Activated B cell treated with CpG ODN at 0.5 μM for 24 hours (primary cell): ENCODE results near the gene NUAK2. TPM values are rescaled to one million over a fixed set of nuclear protein-coding genes. Genes with fewer than 3 reads are reported as not detected.
A peak's percentile ranks its signal among the peaks of the same experiment; 100 is the strongest.
"Not testable (repeated sequence)": the region's sequence is repeated elsewhere in the genome, so short reads cannot be mapped to it uniquely, and the experiment has no call there.

Experiments
- ATAC-seq: fragments of 200-7000 bp; cut with Tn5 transposase; one replicate; pipeline ENCODE4 v1.10.0; 2021; ENCODE audit warnings: low read depth, mild to moderate bottlenecking, moderate library complexity
- CTCF ChIA-PET: fragments of 350-600 bp; sonication (Branson Sonifier 250); formaldehyde crosslinking; loops from one replicate; lab custom pipeline; 2021; ENCODE audit warnings: antibody characterized with exemption; lab: Charles Lee
- POLR2A ChIA-PET: fragments of 350-600 bp; sonication (Branson Sonifier 250); formaldehyde crosslinking; loops from one replicate; lab custom pipeline; 2021; ENCODE audit warnings: antibody characterized with exemption; lab: Charles Lee
- DNase-seq: peaks from one replicate; pipeline ENCODE4 v3.0.0; 2022
- H3K27ac Mint-ChIP-seq: one replicate; pipeline ENCODE4 v1.8.0; 2020; ENCODE audit warnings: mixed read lengths
- H3K27me3 Mint-ChIP-seq: one replicate; pipeline ENCODE4 v1.8.0; 2021; ENCODE audit warnings: mixed read lengths
- H3K36me3 Mint-ChIP-seq: one replicate; pipeline ENCODE4 v1.8.0; 2021; ENCODE audit warnings: low read depth, mixed read lengths
- H3K4me1 Mint-ChIP-seq: one replicate; pipeline ENCODE4 v1.8.0; 2021; ENCODE audit warnings: mixed read lengths
- H3K4me3 Mint-ChIP-seq: one replicate; pipeline ENCODE4 v1.8.0; 2020; ENCODE audit warnings: mild to moderate bottlenecking, mixed read lengths
- H3K9me3 Mint-ChIP-seq: one replicate; pipeline ENCODE4 v1.8.0; 2020; ENCODE audit warnings: mixed read lengths
- intact Hi-C: fragments of 100-400 bp; cut with micrococcal nuclease; formaldehyde crosslinking; loops from one replicate; pipeline ENCODE4 v1.15.1; 2024
- total RNA-seq: library from RNA; stranded (reverse); gene quantifications from 2 replicates; pipeline ENCODE4 v1.2.3, GENCODE V29; 2022
- TF ChIP-seq, protein P1 (sequence below): fragments of 200-600 bp; IDR thresholded peaks from one replicate; pipeline ENCODE4 v1.8.0; 2022; ENCODE audit warnings: antibody characterized with exemption, mild to moderate bottlenecking

NUAK2 gene
- total RNA-seq: 26.1 and 26.2 TPM in 2 replicates

DNA sequence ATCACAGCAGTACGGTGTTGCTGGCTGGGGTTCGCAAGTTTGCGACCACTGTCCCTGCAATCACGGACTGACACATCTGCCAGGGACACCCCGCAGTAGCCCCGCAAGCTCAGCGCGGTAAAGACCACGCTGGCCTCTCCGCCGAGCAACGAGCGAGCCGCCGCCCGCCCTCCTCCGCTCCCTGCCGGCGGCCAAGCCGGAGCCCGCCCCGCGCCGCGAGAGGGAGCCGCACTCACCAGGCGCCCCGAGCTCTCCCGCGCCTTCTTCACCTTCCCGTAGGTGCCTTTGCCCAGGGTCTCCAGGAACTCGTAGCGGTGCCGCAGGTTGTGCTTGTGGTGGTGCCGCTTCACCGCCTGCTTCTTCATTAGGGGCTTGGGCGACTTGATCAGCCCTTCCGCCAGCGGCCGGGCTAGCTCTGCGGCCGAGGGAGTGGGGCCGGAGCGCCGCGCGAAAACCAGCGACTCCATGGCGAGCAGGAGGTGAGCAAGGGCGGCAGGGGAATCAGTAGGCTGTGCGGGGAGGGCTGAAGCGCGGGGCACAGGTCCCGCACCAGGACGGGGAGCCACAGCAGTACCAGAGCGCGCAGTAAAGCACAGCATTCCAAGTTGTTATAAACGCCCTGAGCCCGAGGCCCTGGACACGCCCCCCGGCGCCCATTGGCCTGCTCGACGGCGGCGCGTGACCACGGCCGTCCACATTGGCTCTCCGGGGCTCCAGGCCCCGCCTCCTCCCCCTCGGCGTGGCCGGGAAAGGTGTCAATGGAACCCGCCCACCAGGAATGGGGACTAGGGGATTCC lies at the start of gene NUAK2:
TSS of gene NUAK2 (minus strand) at position 584 of the 797 bp plus-strand sequence. CDS start at position 467, 117 bp downstream.
- Mint-ChIP-seq H3K36me3 (peaks cover 38% of the 10 kb centered on the region), H3K4me3 (peak within 1 kb of the TSS; percentile 97), H3K4me1 (peaks cover 78% of the 10 kb centered on the region), H3K27me3 (peaks cover 2% of the 10 kb centered on the region), H3K9me3 (no peaks in the 10 kb centered on the region), H3K27ac (peak within 1 kb of the TSS; percentile 98)
- TF ChIP-seq, protein P1, sequence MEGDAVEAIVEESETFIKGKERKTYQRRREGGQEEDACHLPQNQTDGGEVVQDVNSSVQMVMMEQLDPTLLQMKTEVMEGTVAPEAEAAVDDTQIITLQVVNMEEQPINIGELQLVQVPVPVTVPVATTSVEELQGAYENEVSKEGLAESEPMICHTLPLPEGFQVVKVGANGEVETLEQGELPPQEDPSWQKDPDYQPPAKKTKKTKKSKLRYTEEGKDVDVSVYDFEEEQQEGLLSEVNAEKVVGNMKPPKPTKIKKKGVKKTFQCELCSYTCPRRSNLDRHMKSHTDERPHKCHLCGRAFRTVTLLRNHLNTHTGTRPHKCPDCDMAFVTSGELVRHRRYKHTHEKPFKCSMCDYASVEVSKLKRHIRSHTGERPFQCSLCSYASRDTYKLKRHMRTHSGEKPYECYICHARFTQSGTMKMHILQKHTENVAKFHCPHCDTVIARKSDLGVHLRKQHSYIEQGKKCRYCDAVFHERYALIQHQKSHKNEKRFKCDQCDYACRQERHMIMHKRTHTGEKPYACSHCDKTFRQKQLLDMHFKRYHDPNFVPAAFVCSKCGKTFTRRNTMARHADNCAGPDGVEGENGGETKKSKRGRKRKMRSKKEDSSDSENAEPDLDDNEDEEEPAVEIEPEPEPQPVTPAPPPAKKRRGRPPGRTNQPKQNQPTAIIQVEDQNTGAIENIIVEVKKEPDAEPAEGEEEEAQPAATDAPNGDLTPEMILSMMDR: no peak
- DNase-seq (peak; percentile 83), ATAC-seq (peak; percentile 86)
- intact Hi-C loops: loop anchor here (1.0 to 5.0 kb wide), 5 partner anchors 8 to 94 kb away; partner anchors contain the start of gene TMCC2
- ChIA-PET POLR2A (interaction anchor here (0.5 to 24.9 kb wide), 9 partner anchors 7 to 868 kb away, joined by 3 to 1622 read pairs (median 3); partner anchors contain the start of gene RAB29), CTCF (interaction anchor here (0.6 to 10.2 kb wide), 10 partner anchors 8 to 164 kb away, joined by 3 to 585 read pairs (median 4); no protein-coding TSS in a partner anchor)

DNA sequence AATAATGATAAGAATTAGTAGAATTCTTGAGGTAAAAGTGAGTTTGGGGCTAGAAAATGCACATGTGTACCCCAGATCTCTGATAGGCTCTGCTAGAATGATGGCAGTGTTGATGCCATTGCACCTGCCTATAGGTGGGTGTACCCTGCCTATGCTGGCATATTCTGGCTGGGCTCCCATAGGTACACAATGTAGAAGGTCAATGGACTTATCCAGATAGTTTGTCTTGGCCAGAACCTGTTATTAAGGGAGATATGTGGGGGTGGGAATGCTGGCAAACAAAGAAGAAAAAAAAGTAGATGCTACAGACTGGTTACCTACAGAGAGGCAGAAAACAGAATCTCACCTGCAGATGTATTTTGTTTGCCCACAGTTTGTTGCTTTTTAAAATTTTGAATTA lies 49.2 kb upstream of the NUAK2 start:
- no peak for DNase-seq
- Mint-ChIP-seq H3K4me1 (no peaks in the 10 kb centered on the region), H3K27me3 (peaks cover 19% of the 10 kb centered on the region), H3K9me3 (no peaks in the 10 kb centered on the region), H3K36me3 (no peaks in the 10 kb centered on the region), H3K27ac (no peak overlapping the region), H3K4me3 (no peak overlapping the region)
- ChIA-PET CTCF (interaction anchor here (2.4 kb wide), 1 partner anchor 16 kb away, joined by 7 read pairs; no protein-coding TSS in a partner anchor), POLR2A (no interaction called here)
- ATAC-seq: no peak
- TF ChIP-seq, protein P1: no peak
- intact Hi-C loops: no loop called here

DNA sequence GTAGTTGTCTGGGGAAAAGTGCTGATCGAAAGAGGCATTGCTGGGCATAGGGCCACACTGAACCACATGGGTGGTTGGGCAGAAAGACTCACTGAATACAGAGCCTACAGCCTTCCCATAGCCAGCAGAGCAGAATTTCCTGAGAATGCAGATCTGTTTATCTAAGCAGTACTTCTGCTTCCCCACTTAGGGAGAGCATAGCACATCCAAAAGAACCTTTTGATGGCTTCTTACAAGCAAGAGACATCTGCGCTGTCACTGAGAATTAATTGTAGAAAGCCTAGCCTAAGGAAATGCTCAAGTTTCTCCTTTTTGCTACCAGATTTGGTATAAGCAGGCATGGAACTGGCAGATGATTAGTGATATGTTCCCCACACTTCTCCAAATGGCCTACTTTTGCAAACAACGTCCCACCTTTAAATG lies 48.2 kb upstream of the NUAK2 start:
- intact Hi-C loops: no loop called here
- H3K4me3 Mint-ChIP-seq: no peak overlapping the region
- no peaks in the 10 kb centered on the region for H3K9me3 Mint-ChIP-seq
- H3K27me3 Mint-ChIP-seq: peaks cover 16% of the 10 kb centered on the region
- H3K36me3 Mint-ChIP-seq: no peaks in the 10 kb centered on the region
- no peak overlapping the region for H3K27ac Mint-ChIP-seq
- POLR2A ChIA-PET: no interaction called here
- ATAC-seq (no peak), DNase-seq (no peak)
- TF ChIP-seq, protein P1: no peak
- no peaks in the 10 kb centered on the region for H3K4me1 Mint-ChIP-seq
- CTCF ChIA-PET: interaction anchor here (2.4 kb wide), 1 partner anchor 15 kb away, joined by 7 read pairs; no protein-coding TSS in a partner anchor

DNA sequence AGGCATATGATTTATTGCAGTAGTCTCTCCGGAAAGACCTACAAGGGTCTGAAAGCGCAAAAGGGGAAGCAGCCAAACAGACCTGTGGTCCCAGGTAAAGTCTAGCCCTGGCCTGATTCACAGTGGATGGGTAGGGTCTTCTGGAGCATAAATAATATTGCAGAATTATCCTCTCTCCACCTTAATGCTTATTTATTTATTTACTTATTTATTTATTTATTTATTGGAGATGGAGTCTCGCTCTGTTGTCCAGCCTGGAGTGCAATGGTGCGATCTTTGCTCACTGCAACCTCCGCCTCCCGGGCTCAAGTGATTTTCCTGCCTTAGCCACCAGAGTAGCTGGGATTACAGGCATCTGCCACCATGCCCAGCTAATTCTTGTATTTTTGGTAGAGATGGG lies 46.9 kb upstream of the NUAK2 start:
- DNase-seq (no peak), ATAC-seq (no peak)
- H3K27me3 Mint-ChIP-seq: peaks cover 10% of the 10 kb centered on the region
- no peak overlapping the region for H3K27ac Mint-ChIP-seq
- H3K36me3 Mint-ChIP-seq: no peaks in the 10 kb centered on the region
- ChIA-PET CTCF (no interaction called here), POLR2A (no interaction called here)
- intact Hi-C loops: no loop called here
- no peaks in the 10 kb centered on the region for H3K4me1 Mint-ChIP-seq
- no peaks in the 10 kb centered on the region for H3K9me3 Mint-ChIP-seq
- H3K4me3 Mint-ChIP-seq: no peak overlapping the region
- TF ChIP-seq, protein P1: no peak

DNA sequence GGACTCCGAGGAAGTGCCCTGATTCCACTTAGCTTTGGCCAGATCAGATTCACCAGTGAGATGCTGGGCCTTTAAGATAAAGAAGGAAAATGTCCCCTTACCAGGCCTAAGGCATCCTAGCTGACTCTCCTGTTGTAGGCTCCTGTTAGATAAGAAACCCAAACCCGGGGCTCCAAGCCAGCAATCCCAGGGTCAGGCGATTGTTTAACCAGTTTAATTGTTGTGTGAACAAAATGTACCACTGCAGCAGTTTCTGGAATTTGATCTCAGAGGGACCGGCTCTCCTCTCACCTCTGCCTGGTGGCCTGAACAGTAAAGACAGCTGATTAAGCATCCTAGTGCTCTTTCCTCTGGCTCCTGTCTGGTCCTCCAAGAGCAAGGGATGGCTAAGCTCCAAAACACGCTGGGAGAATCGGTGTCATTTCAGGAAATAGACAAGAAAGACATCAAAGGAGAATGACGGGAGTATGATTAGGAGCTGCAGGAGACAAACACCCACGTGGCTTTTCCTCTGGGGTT lies 44.5 kb upstream of the NUAK2 start:
- no peaks in the 10 kb centered on the region for H3K9me3 Mint-ChIP-seq
- POLR2A ChIA-PET: no interaction called here
- intact Hi-C loops: no loop called here
- TF ChIP-seq, protein P1: no peak
- no peak for ATAC-seq
- H3K27me3 Mint-ChIP-seq: peaks cover 4% of the 10 kb centered on the region
- H3K4me3 Mint-ChIP-seq: no peak overlapping the region
- no peaks in the 10 kb centered on the region for H3K4me1 Mint-ChIP-seq
- no peak overlapping the region for H3K27ac Mint-ChIP-seq
- H3K36me3 Mint-ChIP-seq: no peaks in the 10 kb centered on the region
- DNase-seq: no peak
- CTCF ChIA-PET: no interaction called here

DNA sequence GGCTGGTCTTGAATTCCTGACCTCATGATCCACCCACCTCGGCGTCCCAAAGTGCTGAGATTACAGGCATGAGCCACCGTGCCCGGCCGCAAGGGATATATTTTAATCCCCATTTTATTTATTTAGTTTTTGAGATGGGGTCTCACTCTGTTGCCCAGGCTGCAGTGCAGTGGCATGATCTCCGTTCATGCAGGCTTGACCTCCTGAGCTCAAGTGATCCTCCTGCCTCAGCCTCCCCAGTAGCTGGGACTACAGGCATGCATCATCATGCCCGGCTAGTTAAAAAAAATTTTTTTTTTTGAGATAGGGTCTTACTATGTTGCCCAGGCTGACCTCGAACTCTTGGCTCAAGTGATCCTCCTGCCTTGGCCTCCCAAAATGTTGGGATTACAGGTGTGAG lies 43.5 kb upstream of the NUAK2 start:
- POLR2A ChIA-PET, H3K4me3 Mint-ChIP-seq, CTCF ChIA-PET, DNase-seq, H3K36me3 Mint-ChIP-seq, H3K9me3 Mint-ChIP-seq, H3K27ac Mint-ChIP-seq, ATAC-seq, H3K27me3 Mint-ChIP-seq, H3K4me1 Mint-ChIP-seq, intact Hi-C loops: not testable (repeated sequence)
